ENCODE measurements around the gene ZNG1F.
"Not testable (repeated sequence)": the region's sequence is repeated elsewhere in the genome, so short reads cannot be mapped to it uniquely, and the experiment has no call there.

Gene ZNG1F

DNA sequence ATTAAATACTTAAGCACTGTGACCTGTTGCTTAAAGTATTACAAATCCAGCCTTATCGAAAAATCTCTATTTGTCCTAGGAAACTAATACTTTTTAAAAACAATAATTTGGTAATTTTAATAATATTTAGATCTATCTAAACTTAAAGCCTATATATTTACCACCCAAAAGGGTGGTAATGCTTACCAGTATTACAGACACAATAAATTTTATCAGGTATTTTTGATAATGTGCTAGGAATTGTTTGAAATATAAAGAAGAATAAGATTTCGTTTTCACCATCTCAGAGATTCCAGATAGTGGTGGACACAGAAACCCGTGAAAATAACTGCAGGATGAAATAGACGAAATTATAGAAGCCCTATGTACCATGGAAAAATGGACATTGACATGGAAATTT is 68.4 kb downstream of the ZNG1F start:
- DNase-seq: not testable (repeated sequence)

- not testable (repeated sequence) for DNase-seq
Observed at GRCh38 chr9:41119719-41120118, 69.4 kb downstream of the ZNG1F start.

- DNase-seq: not testable (repeated sequence)
Observed at GRCh38 chr9:41119311-41119710, 69.8 kb downstream of the ZNG1F start.

DNA sequence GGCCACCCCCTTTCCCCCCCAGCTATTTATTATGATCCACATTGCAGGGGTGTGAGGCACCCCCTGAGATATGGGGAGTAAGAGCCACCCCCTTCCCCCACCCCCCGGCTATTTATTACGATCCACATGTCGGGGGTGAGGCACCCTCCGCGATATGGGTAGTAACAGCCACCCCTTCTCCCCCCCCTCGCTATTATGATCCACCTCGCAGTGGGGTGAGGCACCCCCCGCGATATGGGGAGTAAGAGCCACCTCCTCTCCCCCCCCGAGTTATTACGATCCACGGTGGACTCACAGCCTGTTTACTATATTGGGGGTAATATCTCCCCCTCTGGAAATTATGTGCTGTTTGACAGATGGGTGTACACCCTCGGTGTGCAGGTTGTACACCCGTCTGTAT is 75.8 kb downstream of the ZNG1F start:
- not testable (repeated sequence) for DNase-seq

DNA sequence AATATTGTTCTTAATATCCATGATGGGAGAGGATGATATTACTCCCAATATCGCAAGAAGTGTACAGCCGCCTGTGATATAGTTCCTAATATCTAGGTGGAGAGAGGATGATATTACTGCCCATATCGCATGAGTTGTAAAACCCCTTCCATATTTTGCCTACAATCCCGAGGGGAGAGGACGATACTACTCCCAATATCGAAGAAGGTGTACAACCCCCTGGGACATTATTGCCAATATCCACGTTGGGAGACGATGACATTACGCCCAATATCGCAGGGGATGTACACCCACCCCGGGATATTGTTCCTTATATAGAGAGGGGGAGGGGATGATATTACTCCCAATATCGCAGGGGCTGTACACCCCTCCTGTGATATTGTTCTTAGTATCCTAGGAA is 77.7 kb downstream of the ZNG1F start:
- not testable (repeated sequence) for DNase-seq

- not testable (repeated sequence) for DNase-seq
Observed at GRCh38 chr9:41110913-41111312, 78.2 kb downstream of the ZNG1F start.

GRCh38 chr9:41109253-41109652 is 79.9 kb downstream of the ZNG1F start:
- not testable (repeated sequence) for DNase-seq

GRCh38 chr9:41108816-41109215 is 80.3 kb downstream of the ZNG1F start:
- not testable (repeated sequence) for DNase-seq

DNA sequence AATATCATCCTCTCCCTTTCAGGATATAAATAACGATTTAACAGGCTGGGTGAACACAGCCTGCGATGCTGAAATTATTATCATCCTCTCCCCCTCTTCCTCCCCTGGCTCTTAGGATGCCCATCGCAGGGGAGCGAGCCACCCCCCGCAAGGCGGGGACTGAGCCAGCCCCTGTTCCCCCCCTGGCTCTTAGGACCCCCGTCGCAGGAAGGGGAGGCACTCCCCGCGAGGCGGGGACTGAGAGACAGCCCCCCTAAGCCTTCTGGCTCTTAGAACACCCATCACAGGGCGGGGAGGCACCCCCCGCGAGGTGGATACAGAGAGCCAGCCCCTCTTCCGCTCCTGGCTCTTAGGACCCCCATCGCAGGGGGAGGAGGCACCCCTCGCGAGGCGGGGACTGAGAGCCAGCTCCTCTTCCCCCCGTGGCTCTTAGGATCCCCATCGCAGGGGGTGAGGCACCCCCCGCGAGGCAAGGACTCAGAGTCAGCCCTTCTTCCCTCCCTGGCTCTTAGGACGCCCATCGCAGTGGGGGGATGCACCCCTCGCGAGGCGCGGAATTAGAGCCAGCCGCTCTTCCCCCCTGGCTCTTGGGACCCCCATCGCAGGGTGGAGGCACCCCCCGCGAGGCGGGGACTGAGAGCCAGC is 82.5 kb downstream of the ZNG1F start:
- not testable (repeated sequence) for DNase-seq

DNA sequence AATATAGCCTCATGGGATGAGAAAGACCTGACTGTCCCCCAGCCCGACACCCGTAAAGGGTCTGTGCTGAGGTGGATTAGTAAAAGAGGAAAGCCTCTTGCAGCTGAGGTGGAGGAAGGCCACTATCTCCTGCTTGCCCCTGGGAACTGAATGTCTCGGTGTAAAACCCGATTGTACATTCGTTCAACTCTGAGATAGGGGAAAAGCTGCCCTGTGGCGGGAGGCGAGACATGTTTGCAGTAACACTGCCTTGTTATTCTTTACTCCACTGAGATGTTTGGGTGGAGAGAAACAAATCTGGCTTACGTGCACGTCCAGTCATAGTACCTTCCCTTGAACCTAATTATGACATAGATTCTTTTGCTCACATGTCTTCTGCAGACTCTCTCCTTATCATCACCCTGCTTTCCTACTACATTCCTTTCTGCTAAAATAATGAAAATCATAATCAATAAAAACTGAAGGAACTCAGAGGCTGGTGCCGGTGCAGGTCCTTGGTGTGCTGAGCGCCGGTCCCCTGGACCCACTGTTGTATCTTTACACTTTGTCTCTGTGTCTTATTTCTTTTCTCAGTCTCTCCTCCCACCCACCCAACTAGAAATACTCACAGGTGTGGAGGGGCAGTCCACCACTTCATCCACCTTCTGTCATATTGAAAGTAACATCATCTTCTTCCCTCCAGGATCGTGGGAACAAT is 83.4 kb downstream of the ZNG1F start:
- not testable (repeated sequence) for DNase-seq

DNA sequence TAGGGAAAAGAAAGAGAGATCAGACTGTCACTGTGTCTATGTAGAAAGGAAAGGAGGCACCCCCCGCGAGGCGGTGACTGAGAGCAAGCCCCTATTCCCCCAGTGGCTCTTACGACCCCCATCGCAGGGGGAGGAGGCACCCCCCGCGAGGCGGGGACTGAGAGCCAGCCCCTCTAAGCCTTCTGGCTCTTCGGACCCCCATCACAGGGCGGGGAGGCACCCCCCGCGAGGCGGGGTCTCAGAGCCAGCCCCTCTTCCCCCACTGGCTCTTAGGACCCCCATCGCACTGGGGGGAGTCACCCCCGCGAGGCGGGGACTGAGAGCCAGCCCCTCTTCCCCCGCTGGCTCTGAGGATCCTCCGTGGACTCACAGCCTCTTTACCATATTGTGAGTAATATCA is 84.6 kb downstream of the ZNG1F start:
- not testable (repeated sequence) for DNase-seq

DNA sequence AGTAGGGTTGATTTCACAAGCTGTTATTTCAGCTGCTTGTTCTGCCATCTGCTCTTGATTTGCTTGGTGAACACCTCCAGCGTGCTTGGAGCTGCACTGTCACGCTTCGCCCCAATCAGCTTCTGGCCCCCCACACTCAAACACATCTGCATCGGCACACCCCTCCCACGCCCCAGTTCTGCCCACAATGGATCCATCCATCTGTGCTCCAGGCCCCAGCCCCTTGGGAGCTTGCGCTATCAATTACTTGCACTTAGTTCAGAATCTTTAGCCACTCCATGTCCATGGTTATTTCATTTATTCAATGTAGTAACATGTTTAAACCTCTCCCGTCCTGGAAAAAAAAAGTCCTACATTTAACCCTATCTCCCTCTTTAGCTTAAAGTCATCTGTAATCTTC is 88.6 kb downstream of the ZNG1F start:
- not testable (repeated sequence) for DNase-seq

GRCh38 chr9:41098759-41099158 is 90.4 kb downstream of the ZNG1F start:
- DNase-seq: not testable (repeated sequence)

- DNase-seq: not testable (repeated sequence)
Observed at GRCh38 chr9:41095060-41095459, 94.1 kb downstream of the ZNG1F start.

- DNase-seq: not testable (repeated sequence)
Observed at GRCh38 chr9:41094010-41094773, 94.9 kb downstream of the ZNG1F start.

GRCh38 chr9:41090922-41091321 is 98.2 kb downstream of the ZNG1F start:
- DNase-seq: not testable (repeated sequence)

- DNase-seq: not testable (repeated sequence)
Observed at GRCh38 chr9:41090386-41090785, 98.7 kb downstream of the ZNG1F start.

DNA sequence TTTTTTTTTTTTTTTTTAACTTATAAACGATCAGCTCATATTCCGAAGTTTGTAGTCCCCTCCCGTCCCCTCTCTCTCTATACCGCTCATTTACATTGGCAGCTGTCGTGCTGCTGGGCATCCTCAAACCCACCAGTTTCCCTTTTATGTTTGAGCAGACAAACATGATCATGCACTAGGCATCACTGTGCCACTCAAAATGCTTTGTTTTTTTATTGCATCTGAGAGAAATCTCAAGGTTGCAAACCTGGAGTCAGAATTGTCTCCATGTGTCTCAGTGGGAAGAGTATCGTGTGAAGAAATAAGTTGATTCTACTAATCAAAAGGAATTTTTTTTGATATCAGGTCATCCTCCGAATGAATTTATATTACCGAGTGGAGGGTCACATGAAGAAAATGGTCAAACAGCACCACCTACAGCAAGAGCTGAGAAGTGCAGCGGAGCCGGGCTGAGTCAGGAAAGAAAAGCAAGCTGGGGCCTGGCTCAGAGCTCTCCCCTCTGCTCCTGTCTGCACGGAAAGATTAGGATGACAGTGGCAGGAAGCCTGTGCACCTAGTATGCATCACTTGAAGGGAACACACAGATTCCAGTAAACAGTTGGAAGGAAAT is 100.6 kb downstream of the ZNG1F start:
- not testable (repeated sequence) for DNase-seq

GRCh38 chr9:41087929-41088328 is 101.2 kb downstream of the ZNG1F start:
- DNase-seq: not testable (repeated sequence)

DNA sequence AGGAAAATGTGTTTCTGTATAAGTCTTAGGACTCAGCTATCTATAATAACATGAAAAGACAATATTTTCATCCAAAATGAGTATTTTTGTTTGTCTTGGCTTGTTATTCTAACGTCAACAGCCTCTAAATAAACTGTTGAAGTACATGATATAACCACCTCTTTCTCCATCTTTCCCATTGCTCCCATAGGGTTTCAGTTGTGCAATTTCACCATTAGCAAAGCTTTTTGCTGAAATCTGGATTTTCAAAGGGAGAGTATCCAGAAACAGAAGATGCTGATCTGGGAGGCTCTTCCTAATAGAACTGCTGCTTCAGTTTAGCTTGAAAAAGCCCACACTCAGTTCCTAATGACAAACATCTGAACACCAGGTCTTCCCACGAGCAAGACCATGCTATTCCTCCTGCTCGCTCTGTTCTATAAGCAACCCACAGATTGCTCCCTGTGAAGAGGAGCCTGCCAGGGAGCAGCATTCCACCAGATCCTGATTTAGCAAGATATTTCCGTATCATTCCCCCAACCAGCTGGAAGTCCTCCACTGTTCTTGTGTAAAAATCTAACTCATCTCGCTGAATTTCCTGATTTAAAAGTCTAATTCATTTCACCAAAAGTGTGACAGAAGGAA is 101.8 kb downstream of the ZNG1F start:
- DNase-seq: not testable (repeated sequence)

DNA sequence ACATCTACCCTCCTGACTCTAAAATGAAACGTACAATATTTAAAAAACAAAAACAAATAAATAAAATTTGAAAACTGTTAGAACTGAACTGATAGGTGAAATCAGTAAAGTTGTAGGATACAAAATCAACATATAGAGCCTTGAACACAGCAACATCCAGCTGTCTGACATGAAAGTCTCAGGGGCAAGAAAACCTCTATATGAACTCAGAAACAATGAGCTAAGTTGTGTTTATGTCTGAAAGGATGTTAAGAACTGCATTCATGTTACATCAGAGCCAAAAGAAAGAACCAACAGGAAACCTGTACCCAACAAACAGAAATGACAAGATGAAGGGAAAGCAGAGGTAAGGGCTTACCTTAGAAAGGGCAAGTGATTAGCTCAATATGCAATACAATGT is 102.4 kb downstream of the ZNG1F start:
- DNase-seq: not testable (repeated sequence)

GRCh38 chr9:41086215-41086614 is 102.9 kb downstream of the ZNG1F start:
- not testable (repeated sequence) for DNase-seq

GRCh38 chr9:41082358-41082757 is 106.8 kb downstream of the ZNG1F start:
- not testable (repeated sequence) for DNase-seq

All from DMS79 (cell line).